Kidney capillary endothelial cell (primary cell): Measurements from ENCODE around the gene DKKL1.

Source experiments
- DNase-seq: peaks from one replicate; pipeline ENCODE4 v3.0.0-alpha.2; 2018; ENCODE audit warnings: low spot score

The DKKL1 gene

GRCh38 chr19:49422407-49423070 is 58.9 kb downstream of the DKKL1 start:
- no peak for DNase-seq

- no peak for DNase-seq
These were observed 59.7 kb downstream of the DKKL1 start, which contains the start of gene PTH2 for GRCh38 chr19:49423071-49423984. PTH2 (minus strand) TSS chr19:49423441; CDS start chr19:49423339, 102 bp downstream.

DNA sequence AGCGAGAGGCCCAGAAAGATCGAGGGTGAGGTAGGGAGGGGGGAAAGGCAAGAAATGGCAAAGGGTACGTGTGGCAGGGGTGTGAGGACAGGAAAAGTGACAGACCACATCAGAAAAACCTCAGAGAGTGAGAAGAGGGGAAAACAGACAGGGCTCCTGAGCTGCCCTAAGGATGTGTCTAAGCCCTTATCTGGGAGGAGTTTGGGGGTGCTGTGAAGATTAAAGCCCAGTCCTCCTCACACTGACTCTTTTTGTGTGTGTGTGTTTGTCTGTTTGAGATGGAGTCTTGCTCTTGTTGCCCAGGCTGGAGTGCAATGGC is 60.3 kb downstream of the DKKL1 start:
- no peak for DNase-seq
